Measurements from ENCODE around the gene VPS18. TPM values are rescaled to one million over a fixed set of nuclear protein-coding genes. Genes with fewer than 3 reads are reported as not detected.

VPS18 gene
- total RNA-seq, 1 experiment from 2014 or later = 9.6 TPM

DNA sequence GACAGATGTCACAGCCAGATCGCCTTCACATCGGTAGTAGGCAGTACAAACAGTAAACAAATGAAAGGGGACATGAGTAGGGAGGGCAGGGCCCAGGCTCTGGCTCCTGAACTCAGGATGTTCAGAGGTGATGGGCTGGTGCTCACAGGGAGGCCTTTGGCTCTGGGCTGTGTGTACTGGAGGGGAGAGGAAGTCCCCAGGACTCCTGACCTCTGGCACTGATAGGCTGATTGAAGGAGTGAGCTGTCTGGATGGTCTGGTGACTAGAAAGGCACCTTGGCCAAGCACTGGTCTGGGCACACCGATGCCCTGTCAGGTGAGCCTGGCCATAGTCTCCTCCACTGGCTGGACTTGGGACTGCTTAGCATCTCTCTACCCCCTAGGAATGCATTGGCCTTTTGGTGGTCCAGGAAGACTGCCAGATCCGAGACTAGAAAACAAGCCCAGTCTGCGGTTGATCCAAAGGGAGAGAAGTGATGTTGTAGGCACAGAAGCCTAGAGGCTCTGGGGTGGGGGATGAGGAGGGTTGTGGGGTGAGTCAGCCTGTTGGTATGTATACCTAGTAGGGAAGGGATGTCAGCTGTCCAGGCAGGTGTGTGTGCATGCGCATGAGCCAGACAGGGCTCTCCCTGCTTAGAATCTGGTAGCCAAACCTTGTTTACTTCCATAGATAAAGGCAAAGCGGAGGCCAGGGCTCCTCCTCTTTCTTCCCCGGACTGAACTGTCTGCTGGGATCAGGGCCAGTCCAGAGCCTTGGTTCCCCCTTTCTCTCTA is 48.6 kb upstream of the VPS18 start:
- peak; percentile 85 to 90 for DNase-seq
- TF ChIP-seq CTCF (conservative IDR thresholded peaks at IDR 0.05) (no peak), EZH2 (IDR thresholded peaks at IDR 0.05; ENCODE audit: low read depth) (no peak)
- Histone ChIP-seq H3K4me1 (replicated peaks; ENCODE audit: insufficient read depth) (peaks cover 31% of the 10 kb centered on the region), H3K4me3 (peak overlapping the region; percentile 71), H3K36me3 (ENCODE audit: low read depth) (no peaks in the 10 kb centered on the region; the same call in 1 of the 2 replicates), H3K79me2 (ENCODE audit: low read depth) (peaks cover 75% of the 10 kb centered on the region), H3K4me2 (peak overlapping the region; percentile 100), H2AFZ (no peak overlapping the region), H3K27ac (peak overlapping the region; percentile 93), H4K20me1 (ENCODE audit: insufficient read depth) (0 out of 2 replicates have a peak, but pooled peaks cover 5% of the 10 kb centered on the region), H3K27me3 (ENCODE audit: insufficient read depth, low read depth) (no peaks in the 10 kb centered on the region), H3F3A (ENCODE audit: insufficient read depth, low read depth) (peaks cover 23% of the 10 kb centered on the region), H3K9me2 (ENCODE audit: insufficient read depth) (no peaks in the 10 kb centered on the region), H3K9me3 (ENCODE audit: insufficient read depth, low read depth) (no peaks in the 10 kb centered on the region)
- CTCF ChIA-PET = interaction anchor here (0.6 to 1.7 kb wide), 4 partner anchors 11 to 166 kb away, joined by 3 to 7 read pairs (median 4); no protein-coding TSS in a partner anchor
- intact Hi-C loops (cut with micrococcal nuclease; ENCODE audit: unreplicated experiment) = loop anchor here (1.0 kb wide), 2 partner anchors 19 to 58 kb away; no protein-coding TSS in a partner anchor
- BruUV-seq (replicated peaks) = no TSS peak
- POLR2A ChIA-PET (ENCODE audit: unreplicated experiment) = no interaction called here

- Histone ChIP-seq H3K9me3 (ENCODE audit: insufficient read depth, low read depth) (no peaks in the 10 kb centered on the region), H3K9me2 (ENCODE audit: insufficient read depth) (no peaks in the 10 kb centered on the region), H3K4me3 (peak overlapping the region; percentile 71; the same call in 1 of the 2 replicates), H3K27me3 (ENCODE audit: insufficient read depth, low read depth) (no peaks in the 10 kb centered on the region), H3K36me3 (ENCODE audit: low read depth) (no peaks in the 10 kb centered on the region; the same call in 1 of the 2 replicates), H3K4me2 (peak overlapping the region; percentile 100), H3F3A (ENCODE audit: insufficient read depth, low read depth) (peaks cover 23% of the 10 kb centered on the region), H2AFZ (no peak overlapping the region), H3K4me1 (replicated peaks; ENCODE audit: insufficient read depth) (peaks cover 31% of the 10 kb centered on the region), H3K79me2 (ENCODE audit: low read depth) (peaks cover 83% of the 10 kb centered on the region), H3K27ac (peak overlapping the region; percentile 93), H4K20me1 (ENCODE audit: insufficient read depth) (0 out of 2 replicates have a peak, but pooled peaks cover 5% of the 10 kb centered on the region)
- DNase-seq = no peak
- intact Hi-C loops (cut with micrococcal nuclease; ENCODE audit: unreplicated experiment) = loop anchor here (1.0 kb wide), 3 partner anchors 10 to 60 kb away; no protein-coding TSS in a partner anchor
- CTCF ChIA-PET = interaction anchor here (0.5 to 1.7 kb wide), 4 partner anchors 10 to 1744 kb away, joined by 3 to 7 read pairs (median 6); no protein-coding TSS in a partner anchor
- no TSS peak for BruUV-seq (replicated peaks)
- TF ChIP-seq CTCF (conservative IDR thresholded peaks at IDR 0.05) (no peak), EZH2 (IDR thresholded peaks at IDR 0.05; ENCODE audit: low read depth) (no peak)
- POLR2A ChIA-PET (ENCODE audit: unreplicated experiment) = interaction anchor here (0.6 kb wide), 1 partner anchor 8 kb away, joined by 4 read pairs; no protein-coding TSS in a partner anchor
These were observed 47.4 kb upstream of the VPS18 start for GRCh38 chr15:40846841-40847222.

DNA sequence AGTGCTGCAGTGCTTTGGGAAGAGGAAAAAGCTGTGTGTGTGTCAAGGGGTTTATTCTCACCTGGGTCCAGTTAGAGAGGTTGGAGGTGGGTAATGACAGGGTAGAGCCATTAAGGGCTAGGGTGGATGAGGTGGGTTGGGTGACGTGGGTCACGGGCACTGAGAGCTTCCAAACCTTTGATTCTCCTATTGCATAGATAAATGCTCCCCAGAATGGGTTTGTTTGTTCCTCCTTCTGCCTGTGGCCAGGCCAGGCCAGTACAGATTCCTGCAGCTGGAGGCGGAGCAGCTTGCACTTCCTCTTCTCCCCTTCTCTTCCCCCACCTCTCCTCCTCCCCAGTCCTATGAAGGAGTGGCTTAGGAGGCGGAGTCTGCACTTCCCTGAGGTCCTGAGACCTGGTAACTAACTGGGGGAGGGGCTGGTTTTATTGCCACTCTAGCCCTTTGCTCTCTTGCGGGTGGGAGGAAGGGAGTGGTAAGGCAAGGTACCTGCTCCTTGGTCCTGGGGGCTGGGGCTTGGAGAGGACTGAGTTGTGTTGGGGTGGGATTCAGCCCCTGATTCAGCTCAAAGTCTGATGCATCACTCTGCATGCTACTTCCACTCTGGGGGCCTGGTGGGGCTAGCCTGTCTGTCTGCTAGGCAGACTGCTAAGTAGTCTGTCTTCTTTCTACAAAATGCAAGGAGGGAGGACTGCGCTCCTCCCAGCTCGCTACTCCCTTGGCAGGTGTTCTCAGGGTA is 46.9 kb upstream of the VPS18 start:
- Histone ChIP-seq H3K4me1 (replicated peaks; ENCODE audit: insufficient read depth) (peaks cover 31% of the 10 kb centered on the region), H3K9me3 (ENCODE audit: insufficient read depth, low read depth) (no peaks in the 10 kb centered on the region), H3F3A (ENCODE audit: insufficient read depth, low read depth) (peaks cover 23% of the 10 kb centered on the region), H2AFZ (no peak overlapping the region), H3K27me3 (ENCODE audit: insufficient read depth, low read depth) (no peaks in the 10 kb centered on the region), H3K79me2 (ENCODE audit: low read depth) (peaks cover 83% of the 10 kb centered on the region), H3K27ac (peak overlapping the region; percentile 93), H3K4me2 (peak overlapping the region; percentile 100), H3K9me2 (ENCODE audit: insufficient read depth) (no peaks in the 10 kb centered on the region), H3K36me3 (ENCODE audit: low read depth) (no peaks in the 10 kb centered on the region), H4K20me1 (ENCODE audit: insufficient read depth) (0 out of 2 replicates have a peak, but pooled peaks cover 5% of the 10 kb centered on the region), H3K4me3 (peak overlapping the region; percentile 71; the same call in 1 of the 2 replicates)
- DNase-seq = peak; percentile 72 to 77
- TF ChIP-seq EZH2 (IDR thresholded peaks at IDR 0.05; ENCODE audit: low read depth) (no peak), CTCF (conservative IDR thresholded peaks at IDR 0.05) (no peak)
- CTCF ChIA-PET = interaction anchor here (0.5 to 1.7 kb wide), 5 partner anchors 10 to 1744 kb away, joined by 3 to 7 read pairs (median 4); no protein-coding TSS in a partner anchor
- POLR2A ChIA-PET (ENCODE audit: unreplicated experiment) = interaction anchor here (0.6 to 0.7 kb wide), 2 partner anchors 8 to 11 kb away, joined by 4 to 8 read pairs; no protein-coding TSS in a partner anchor
- intact Hi-C loops (cut with micrococcal nuclease; ENCODE audit: unreplicated experiment) = loop anchor here (1.0 kb wide), 1 partner anchor 10 kb away; no protein-coding TSS in a partner anchor
- BruUV-seq (replicated peaks) = no TSS peak

Measured in PC-9 (cell line).